VCaP (cell line): Measurements from ENCODE around the gene PCDH12.

Experiments
- H3K27ac ChIP-seq: fragments of 450-650 bp; 2 replicates; pipeline ENCODE4 v1.5.1; 2017
- TF ChIP-seq, protein P1 (sequence below): fragments of 450-650 bp; conservative IDR thresholded peaks from 2 replicates; pipeline ENCODE4 v1.5.1; 2017; ENCODE audit warnings: mild to moderate bottlenecking, moderate library complexity

Gene PCDH12

DNA sequence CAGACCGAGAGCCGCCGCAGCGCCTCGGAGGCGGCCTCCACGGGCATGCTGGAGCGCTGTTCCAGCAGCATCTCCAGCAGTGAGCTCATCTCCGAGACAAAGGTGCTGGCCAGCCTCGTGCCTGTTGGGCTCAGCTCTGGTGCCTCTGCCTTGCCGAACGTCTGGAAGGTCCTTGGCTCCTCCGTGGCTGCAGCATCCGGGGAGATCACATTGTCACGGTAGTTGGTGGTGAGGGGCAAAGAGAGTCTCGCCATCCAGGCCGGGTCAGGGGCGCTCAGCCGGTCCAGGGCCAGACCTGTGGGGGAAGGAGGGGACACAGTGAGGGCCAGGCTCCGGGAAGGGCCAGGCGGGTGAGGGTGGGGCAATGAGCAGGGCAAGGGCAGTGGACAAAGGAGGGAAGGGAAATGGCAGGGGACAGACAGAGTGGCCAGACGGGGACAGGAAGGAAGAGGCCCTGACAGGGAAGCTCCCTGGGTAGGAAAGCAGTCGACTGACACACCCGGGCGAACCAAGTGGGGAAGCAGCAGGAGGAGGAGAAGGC lies 12.4 kb downstream of the PCDH12 start:
- TF ChIP-seq, protein P1, sequence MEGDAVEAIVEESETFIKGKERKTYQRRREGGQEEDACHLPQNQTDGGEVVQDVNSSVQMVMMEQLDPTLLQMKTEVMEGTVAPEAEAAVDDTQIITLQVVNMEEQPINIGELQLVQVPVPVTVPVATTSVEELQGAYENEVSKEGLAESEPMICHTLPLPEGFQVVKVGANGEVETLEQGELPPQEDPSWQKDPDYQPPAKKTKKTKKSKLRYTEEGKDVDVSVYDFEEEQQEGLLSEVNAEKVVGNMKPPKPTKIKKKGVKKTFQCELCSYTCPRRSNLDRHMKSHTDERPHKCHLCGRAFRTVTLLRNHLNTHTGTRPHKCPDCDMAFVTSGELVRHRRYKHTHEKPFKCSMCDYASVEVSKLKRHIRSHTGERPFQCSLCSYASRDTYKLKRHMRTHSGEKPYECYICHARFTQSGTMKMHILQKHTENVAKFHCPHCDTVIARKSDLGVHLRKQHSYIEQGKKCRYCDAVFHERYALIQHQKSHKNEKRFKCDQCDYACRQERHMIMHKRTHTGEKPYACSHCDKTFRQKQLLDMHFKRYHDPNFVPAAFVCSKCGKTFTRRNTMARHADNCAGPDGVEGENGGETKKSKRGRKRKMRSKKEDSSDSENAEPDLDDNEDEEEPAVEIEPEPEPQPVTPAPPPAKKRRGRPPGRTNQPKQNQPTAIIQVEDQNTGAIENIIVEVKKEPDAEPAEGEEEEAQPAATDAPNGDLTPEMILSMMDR, result no peak
- H3K27ac ChIP-seq, result no peak overlapping the region

DNA sequence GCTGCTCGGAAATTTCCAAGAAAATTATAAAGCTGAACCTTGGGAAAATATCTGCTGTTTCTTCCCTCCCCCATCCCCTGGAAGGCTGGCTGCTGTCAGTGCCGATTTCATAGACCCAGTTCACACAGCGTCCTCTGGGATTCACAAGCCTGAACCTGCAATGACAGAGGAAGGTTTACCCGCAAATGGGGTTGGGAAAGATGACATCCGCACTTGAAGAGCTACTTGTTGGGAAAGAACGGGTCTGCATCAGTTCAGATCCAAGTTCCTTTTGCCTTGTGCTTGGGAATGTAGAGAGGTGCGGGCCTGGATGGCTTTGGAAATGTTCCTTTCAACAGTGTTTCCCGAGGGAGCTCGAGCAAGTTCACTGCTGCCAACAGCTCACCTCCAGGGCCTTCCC lies 13.9 kb downstream of the PCDH12 start:
- TF ChIP-seq, protein P1, result no peak
- H3K27ac ChIP-seq, result no peak overlapping the region

DNA sequence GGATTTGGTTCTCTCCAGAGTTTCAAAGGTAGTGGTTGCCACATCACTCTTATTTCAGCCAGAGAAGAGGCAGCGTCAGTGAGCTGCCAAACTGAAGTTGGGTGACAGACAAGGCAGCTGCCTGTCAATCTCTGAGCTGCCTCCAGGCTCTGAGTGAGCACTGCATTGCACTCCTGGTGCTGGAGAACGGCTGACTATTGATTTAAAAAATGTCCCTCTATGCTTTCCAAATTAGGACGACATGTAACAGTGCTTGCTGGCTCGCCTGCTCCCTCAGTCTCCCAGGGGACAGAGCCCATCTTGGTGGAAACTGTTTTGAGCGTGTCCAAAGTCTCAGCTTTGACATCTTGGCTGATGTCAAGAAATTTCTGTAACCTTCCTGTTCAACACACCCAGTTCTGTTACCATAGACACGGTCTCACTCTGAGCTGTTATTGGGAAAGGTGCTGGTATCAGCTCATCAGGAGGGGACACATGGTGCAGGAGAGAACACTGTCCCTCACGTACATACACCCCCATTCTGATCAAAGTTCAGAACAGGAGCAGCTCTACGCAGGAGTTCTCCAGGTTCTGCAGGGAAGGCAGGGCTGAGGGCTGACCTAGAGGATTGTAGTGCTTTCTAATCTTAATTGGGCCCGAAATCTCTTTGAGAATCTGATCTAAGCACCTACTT lies 15.7 kb downstream of the PCDH12 start:
- TF ChIP-seq, protein P1, result no peak
- H3K27ac ChIP-seq, result no peak overlapping the region

DNA sequence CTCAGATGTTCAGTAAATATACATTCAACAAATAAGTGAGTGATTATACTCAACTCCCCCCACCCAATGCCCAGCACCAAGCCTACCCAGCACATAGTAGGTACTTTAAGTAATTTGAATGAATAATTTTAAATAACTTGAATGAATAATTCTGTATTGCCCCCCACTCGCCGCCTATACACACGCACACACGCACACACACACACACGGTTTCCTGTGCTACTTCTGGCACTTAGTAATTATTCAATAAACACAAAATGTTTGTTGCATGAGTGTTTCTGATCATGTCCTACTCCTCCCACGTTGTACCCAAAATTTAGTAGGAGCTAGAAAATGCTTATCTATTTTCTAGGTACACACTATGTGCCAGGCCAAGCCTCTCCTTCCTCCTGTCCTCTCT lies 16.2 kb downstream of the PCDH12 start:
- TF ChIP-seq, protein P1, result no peak
- no peak overlapping the region for H3K27ac ChIP-seq

DNA sequence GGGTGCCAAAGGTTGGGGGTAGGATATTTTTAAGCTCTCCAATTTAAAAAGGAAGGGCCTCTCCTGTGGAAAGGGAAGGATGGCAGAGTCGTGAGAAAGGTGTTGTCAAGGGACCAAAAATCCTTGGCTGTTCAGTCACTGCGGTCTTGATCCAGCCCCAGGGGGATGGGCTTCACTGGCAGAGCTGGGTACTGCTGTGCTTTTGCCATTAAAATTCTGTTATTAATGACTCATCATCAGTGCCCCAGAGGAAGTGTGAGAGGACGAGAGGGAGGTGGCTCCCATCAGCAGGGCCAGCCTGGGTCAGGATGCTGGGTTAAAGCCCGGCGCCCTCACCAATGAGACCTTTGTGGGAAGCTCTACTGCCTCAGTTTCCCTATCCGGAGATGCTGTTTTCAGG lies 16.7 kb downstream of the PCDH12 start:
- TF ChIP-seq, protein P1, result no peak
- H3K27ac ChIP-seq, result no peak overlapping the region

DNA sequence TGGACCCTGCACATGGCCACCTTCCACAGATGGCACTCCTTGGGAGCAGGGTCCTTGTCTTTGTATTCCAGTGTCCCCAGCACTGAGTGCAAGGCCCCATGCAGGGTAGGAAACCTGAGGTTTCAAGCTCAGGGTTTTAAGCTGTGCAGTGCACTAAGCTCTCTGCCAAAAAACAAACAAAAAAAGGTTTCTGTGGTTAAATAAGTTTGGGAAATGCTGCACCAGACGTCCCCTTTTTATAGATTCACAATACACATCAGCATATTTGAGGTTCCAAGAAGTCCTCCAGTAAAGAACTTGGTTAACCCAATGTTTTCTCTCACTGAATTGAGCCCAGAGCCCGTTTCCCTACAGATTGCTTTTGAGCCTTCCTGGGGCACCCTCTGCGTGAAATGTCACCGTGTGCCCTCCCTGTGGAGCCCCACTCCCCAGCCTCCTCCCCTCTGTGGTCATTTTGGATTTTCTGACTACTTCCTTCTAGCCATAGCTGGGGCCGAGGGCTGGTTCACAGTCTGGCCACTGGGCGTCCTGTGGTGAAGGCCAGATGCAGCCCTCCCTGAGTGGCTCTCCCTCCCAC lies 17.2 kb downstream of the PCDH12 start:
- H3K27ac ChIP-seq, result no peak overlapping the region
- TF ChIP-seq, protein P1, result no peak

DNA sequence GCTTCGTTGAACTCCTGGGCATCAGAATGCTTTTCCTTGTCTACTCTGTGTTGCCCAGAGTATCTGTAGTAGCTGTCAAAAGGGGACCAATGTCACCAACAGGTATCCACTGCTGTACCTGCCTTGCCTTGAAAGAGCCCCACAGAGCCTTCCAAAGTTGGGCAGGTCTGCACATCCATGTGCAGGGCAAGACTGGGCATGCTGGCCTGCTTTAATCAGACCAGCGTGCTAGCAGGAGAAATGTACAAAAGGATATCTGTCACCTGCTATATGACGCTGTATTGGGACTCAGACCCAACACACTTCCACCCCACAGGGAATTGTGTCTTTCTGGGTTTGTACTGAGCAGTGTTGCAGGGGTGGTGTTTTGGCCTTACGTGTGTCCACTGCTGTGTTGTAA lies 22.5 kb downstream of the PCDH12 start:
- TF ChIP-seq, protein P1, result no peak
- peak overlapping the region; percentile 38; the same call in 1 of the 2 replicates for H3K27ac ChIP-seq
